WTC11 (cell line): ENCODE measurements around the gene RBM7. TPM values are rescaled to one million over a fixed set of nuclear protein-coding genes. Genes with fewer than 3 reads are reported as not detected.

ENCODE experiments used
- ATAC-seq: fragments of 200-7000 bp; cut with Tn5 transposase; 2 replicates; pipeline ENCODE4 v1.10.0; 2021; ENCODE audit warnings: mild to moderate bottlenecking, moderate library complexity
- CTCF ChIA-PET: fragments of 300-600 bp; sonication (Branson Sonifier 250); formaldehyde crosslinking; loops from one replicate; lab custom pipeline; 2021; ENCODE audit warnings: antibody characterized with exemption; lab: Charles Lee
- POLR2A ChIA-PET: fragments of 350-600 bp; sonication (Branson Sonifier 250); formaldehyde crosslinking; loops from one replicate; lab custom pipeline; 2021; ENCODE audit warnings: antibody characterized with exemption; lab: Charles Lee
- DNase-seq: peaks from one replicate; pipeline ENCODE4 v3.0.0; 2021; ENCODE audit warnings: low spot score
- H3K27ac Mint-ChIP-seq: 2 replicates; pipeline ENCODE4 v1.8.0; 2021; ENCODE audit warnings: mixed read lengths
- H3K27me3 Mint-ChIP-seq: 2 replicates; pipeline ENCODE4 v1.8.0; 2021; ENCODE audit warnings: low read depth, mild to moderate bottlenecking, moderate library complexity, mixed read lengths
- H3K36me3 Mint-ChIP-seq: 2 replicates; pipeline ENCODE4 v1.8.0; 2021; ENCODE audit warnings: mixed read lengths
- H3K4me1 Mint-ChIP-seq: 2 replicates; pipeline ENCODE4 v1.8.0; 2022; ENCODE audit warnings: mixed read lengths
- H3K4me3 Mint-ChIP-seq: 2 replicates; pipeline ENCODE4 v1.8.0; 2021; ENCODE audit warnings: mild to moderate bottlenecking, moderate library complexity, mixed read lengths
- H3K9me3 Mint-ChIP-seq: 2 replicates; pipeline ENCODE4 v1.8.0; 2021; ENCODE audit warnings: mixed read lengths
- AR ChIP-seq: fragments of 250-450 bp; sonication (Bioruptor Pico); IDR thresholded peaks from 2 replicates; pipeline ENCODE4 v1.9.0; 2021; ENCODE audit warnings: mild to moderate bottlenecking
- FOXJ3 ChIP-seq: sonication (generic); formaldehyde crosslinking; IDR thresholded peaks from 2 replicates; pipeline ENCODE4 v1.9.0; 2021; ENCODE audit warnings: missing genetic modification reagents, mild to moderate bottlenecking, borderline replicate concordance
- GTF2I ChIP-seq: fragments of 250-450 bp; sonication (Bioruptor Pico); conservative IDR thresholded peaks from 2 replicates; pipeline ENCODE4 v1.4.0; 2021; ENCODE audit warnings: mild to moderate bottlenecking
- MXD4 ChIP-seq: fragments of 250-450 bp; sonication (Bioruptor Pico); IDR thresholded peaks from 2 replicates; pipeline ENCODE4 v1.8.0; 2021; ENCODE audit warnings: mild to moderate bottlenecking, moderate library complexity, borderline replicate concordance
- NFE2L1 ChIP-seq: sonication (generic); formaldehyde crosslinking; IDR thresholded peaks from 2 replicates; pipeline ENCODE4 v1.8.1; 2023; ENCODE audit warnings: missing genetic modification reagents
- NR3C1 ChIP-seq: sonication (generic); formaldehyde crosslinking; conservative IDR thresholded peaks from 2 replicates; pipeline ENCODE4 v1.8.1; 2023; ENCODE audit warnings: low read depth, mild to moderate bottlenecking, missing genetic modification reagents
- RELA ChIP-seq: sonication (generic); formaldehyde crosslinking; IDR thresholded peaks from 2 replicates; pipeline ENCODE4 v1.8.1; 2022; ENCODE audit warnings: missing genetic modification reagents, mild to moderate bottlenecking, borderline replicate concordance
- TEAD1 ChIP-seq: sonication (generic); formaldehyde crosslinking; IDR thresholded peaks from 2 replicates; pipeline ENCODE4 v1.8.0; 2022; ENCODE audit warnings: mild to moderate bottlenecking, missing genetic modification reagents
- TEAD4 ChIP-seq: sonication (generic); formaldehyde crosslinking; IDR thresholded peaks from 2 replicates; pipeline ENCODE4 v1.8.0; 2022; ENCODE audit warnings: mild to moderate bottlenecking, missing genetic modification reagents
- USF2 ChIP-seq: sonication (generic); formaldehyde crosslinking; IDR thresholded peaks from 2 replicates; pipeline ENCODE4 v1.8.1; 2023; ENCODE audit warnings: mild to moderate bottlenecking, missing genetic modification reagents, moderate library complexity
- ZBTB43 ChIP-seq: sonication (generic); formaldehyde crosslinking; IDR thresholded peaks from 2 replicates; pipeline ENCODE4 v1.8.1; 2023; ENCODE audit warnings: mild to moderate bottlenecking, missing genetic modification reagents
- ZNF219 ChIP-seq: sonication (generic); formaldehyde crosslinking; IDR thresholded peaks from 2 replicates; pipeline ENCODE4 v1.8.0; 2023; ENCODE audit warnings: missing genetic modification reagents, mild to moderate bottlenecking, borderline replicate concordance
- ZNF232 ChIP-seq: sonication (generic); formaldehyde crosslinking; IDR thresholded peaks from 2 replicates; pipeline ENCODE4 v1.8.0; 2022; ENCODE audit warnings: mild to moderate bottlenecking, missing genetic modification reagents
- ZNF317 ChIP-seq: sonication (generic); formaldehyde crosslinking; IDR thresholded peaks from 2 replicates; pipeline ENCODE4 v1.8.1; 2023; ENCODE audit warnings: low read depth, mild to moderate bottlenecking, moderate library complexity, missing genetic modification reagents, borderline replicate concordance
- ZNF396 ChIP-seq: fragments of 250-450 bp; sonication (Bioruptor Pico); IDR thresholded peaks from 2 replicates; pipeline ENCODE4 v1.8.0; 2021; ENCODE audit warnings: mild to moderate bottlenecking, moderate library complexity, borderline replicate concordance
- ZNF671 ChIP-seq: fragments of 250-450 bp; sonication (Bioruptor Pico); IDR thresholded peaks from 2 replicates; pipeline ENCODE4 v1.8.0; 2021; ENCODE audit warnings: mild to moderate bottlenecking
- total RNA-seq: library from RNA; stranded (reverse); gene quantifications from 3 replicates; pipeline ENCODE4 v1.2.3, GENCODE V29; 2021
- TF ChIP-seq, protein P1 (sequence below): sonication (generic); formaldehyde crosslinking; IDR thresholded peaks from 2 replicates; pipeline ENCODE4 v1.8.1; 2022; ENCODE audit warnings: low read depth, mild to moderate bottlenecking, moderate library complexity, missing genetic modification reagents, borderline replicate concordance
- TF ChIP-seq, protein P2 (sequence below): fragments of 250-450 bp; sonication (Bioruptor Pico); IDR thresholded peaks from 2 replicates; pipeline ENCODE4 v1.9.0; 2021; ENCODE audit warnings: moderate library complexity, mild to moderate bottlenecking, inconsistent platforms, borderline replicate concordance
- TF ChIP-seq, protein P3 (sequence below): fragments of 250-450 bp; sonication (Bioruptor Pico); conservative IDR thresholded peaks from 2 replicates; pipeline ENCODE4 v1.9.0; 2021; ENCODE audit warnings: mild to moderate bottlenecking

RBM7 gene
- total RNA-seq, 1 experiment from 2014 or later = 38.1 TPM

DNA sequence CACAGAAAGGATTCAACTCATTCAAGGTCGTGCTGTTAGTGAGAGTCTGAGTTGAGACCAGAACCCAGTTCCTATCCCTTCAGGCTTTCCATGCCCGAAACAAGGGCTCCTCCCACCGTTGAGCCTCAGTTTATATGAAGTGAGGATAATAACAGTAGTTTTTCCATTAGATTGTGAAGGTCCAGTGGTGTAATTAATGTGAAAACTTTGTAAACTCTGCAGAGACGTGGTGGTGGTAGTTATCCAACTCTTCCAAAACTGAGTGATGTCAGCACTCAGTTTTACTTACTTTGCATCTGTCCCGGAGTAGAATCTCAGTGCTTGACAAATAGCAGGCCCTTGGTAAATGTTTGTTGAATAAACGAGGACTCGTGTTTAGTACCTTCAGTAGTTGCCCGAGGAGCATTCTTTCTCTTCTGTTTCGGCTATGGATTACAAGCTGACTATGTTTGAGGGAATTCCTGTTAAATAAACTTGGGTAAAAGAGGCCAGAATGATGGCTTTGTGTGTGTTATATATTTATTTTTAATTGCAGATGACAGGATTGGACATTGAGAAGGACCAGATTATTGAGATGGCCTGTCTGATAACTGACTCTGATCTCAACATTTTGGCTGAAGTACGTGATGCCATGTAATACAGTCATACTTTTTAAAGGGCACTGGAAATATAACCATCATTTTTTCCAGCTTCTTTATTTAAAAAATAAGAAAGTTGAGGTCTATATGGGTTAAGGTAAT, 39.8 kb downstream of the RBM7 start:
- TF ChIP-seq ZNF396 (no peak), ZNF219 (no peak), FOXJ3 (CRISPR knock-in tag) (no peak), MXD4 (CRISPR knock-in tag) (no peak), RELA (CRISPR knock-in tag) (no peak), GTF2I (CRISPR knock-in tag) (no peak), ZNF671 (CRISPR knock-in tag) (no peak), TEAD4 (CRISPR knock-in tag) (no peak), ZNF232 (CRISPR knock-in tag) (no peak), AR (CRISPR knock-in tag) (no peak), NR3C1 (CRISPR knock-in tag) (no peak), NFE2L1 (CRISPR knock-in tag) (no peak)
- TF ChIP-seq, protein P1, sequence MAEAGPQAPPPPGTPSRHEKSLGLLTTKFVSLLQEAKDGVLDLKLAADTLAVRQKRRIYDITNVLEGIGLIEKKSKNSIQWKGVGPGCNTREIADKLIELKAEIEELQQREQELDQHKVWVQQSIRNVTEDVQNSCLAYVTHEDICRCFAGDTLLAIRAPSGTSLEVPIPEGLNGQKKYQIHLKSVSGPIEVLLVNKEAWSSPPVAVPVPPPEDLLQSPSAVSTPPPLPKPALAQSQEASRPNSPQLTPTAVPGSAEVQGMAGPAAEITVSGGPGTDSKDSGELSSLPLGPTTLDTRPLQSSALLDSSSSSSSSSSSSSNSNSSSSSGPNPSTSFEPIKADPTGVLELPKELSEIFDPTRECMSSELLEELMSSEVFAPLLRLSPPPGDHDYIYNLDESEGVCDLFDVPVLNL (CRISPR knock-in tag) = no peak
- TF ChIP-seq, protein P2, sequence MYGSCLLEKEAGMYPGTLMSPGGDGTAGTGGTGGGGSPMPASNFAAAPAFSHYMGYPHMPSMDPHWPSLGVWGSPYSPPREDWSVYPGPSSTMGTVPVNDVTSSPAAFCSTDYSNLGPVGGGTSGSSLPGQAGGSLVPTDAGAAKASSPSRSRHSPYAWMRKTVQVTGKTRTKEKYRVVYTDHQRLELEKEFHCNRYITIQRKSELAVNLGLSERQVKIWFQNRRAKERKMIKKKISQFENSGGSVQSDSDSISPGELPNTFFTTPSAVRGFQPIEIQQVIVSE (CRISPR knock-in tag) = no peak
- TF ChIP-seq, all 79 proteins: peak for 0
- ChIA-PET POLR2A (no interaction called here), CTCF (no interaction called here)
- H3K27me3 Mint-ChIP-seq = no peaks in the 10 kb centered on the region
- peaks cover 54% of the 10 kb centered on the region for H3K4me1 Mint-ChIP-seq
- H3K9me3 Mint-ChIP-seq = no peaks in the 10 kb centered on the region
- ATAC-seq = no peak
- peak overlapping the region; percentile 93 for H3K27ac Mint-ChIP-seq
- peak overlapping the region; percentile 88 for H3K4me3 Mint-ChIP-seq
- peaks cover 25% of the 10 kb centered on the region for H3K36me3 Mint-ChIP-seq
- DNase-seq = no peak

GRCh38 chr11:114440971-114441763, 40.7 kb downstream of the RBM7 start:
- POLR2A ChIA-PET = no interaction called here
- peak overlapping the region; percentile 59 for H3K4me3 Mint-ChIP-seq
- peaks cover 53% of the 10 kb centered on the region for H3K4me1 Mint-ChIP-seq
- no peak for DNase-seq
- no peaks in the 10 kb centered on the region for H3K27me3 Mint-ChIP-seq
- no peak overlapping the region; the same call in none of the 2 replicates for H3K27ac Mint-ChIP-seq
- no peak for TF ChIP-seq USF2 (CRISPR knock-in tag)
- TF ChIP-seq ZBTB43 (CRISPR knock-in tag) = no peak
- TF ChIP-seq, protein P3, sequence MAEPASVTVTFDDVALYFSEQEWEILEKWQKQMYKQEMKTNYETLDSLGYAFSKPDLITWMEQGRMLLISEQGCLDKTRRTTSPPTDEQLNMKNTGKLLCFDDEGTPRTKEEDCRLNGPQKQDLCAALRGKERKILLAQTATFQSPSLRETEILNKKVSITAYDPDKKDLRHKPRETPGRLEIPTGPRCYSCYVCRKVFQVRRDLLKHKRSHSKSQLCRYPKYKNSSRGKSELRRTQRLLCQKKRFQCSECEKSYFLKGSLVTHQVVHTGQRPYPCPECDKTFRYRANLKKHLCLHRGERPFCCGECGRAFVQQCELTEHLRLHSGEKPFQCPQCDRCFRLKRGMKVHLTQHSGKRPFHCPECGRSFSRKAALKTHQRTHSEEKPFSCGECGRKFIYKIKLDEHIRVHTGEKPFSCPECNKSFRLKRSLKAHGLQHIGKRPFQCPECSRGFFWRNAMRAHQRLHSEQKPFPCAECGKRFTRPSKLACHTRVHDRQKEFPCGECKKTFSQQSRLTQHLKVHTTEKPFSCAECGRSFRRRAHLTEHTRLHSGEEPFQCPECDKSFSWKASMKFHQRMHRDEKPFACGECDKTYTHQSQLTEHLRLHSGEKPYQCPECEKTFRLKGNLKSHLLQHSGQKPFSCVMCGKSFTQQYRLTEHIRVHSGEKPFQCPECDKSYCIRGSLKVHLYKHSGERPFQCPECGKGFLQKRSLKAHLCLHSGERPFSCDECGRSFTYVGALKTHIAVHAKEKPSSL (CRISPR knock-in tag) = no peak
- TF ChIP-seq AR (CRISPR knock-in tag) = no peak
- no peak for TF ChIP-seq ZNF317 (CRISPR knock-in tag)
- no peak for TF ChIP-seq TEAD1
- peaks cover 32% of the 10 kb centered on the region for H3K36me3 Mint-ChIP-seq
- CTCF ChIA-PET = no interaction called here
- H3K9me3 Mint-ChIP-seq = no peaks in the 10 kb centered on the region
- ATAC-seq = no peak
